Ascending aorta (tissue), 2 donors: ENCODE measurements around the gene NPAS1. TPM values are rescaled to one million over a fixed set of nuclear protein-coding genes. Genes with fewer than 3 reads are reported as not detected.
"Not testable (repeated sequence)": the region's sequence is repeated elsewhere in the genome, so short reads cannot be mapped to it uniquely, and the experiment has no call there.

Experiments used
- DNase-seq, 2 donors: peaks; one replicate each; pipeline ENCODE4 v3.0.0-alpha.2; 2019; ENCODE audit warnings: low spot score in 2 of 2
- H3K27ac ChIP-seq, 2 donors: fragments of 200-600 bp; sonication (generic); one replicate each; pipeline ENCODE4 v1.5.1; 2016 to 2017; ENCODE audit warnings: mild to moderate bottlenecking in 1 of 2
- H3K27me3 ChIP-seq: fragments of 200-600 bp; sonication (generic); one replicate; pipeline ENCODE4 v1.5.1; 2017
- H3K36me3 ChIP-seq, 2 donors: fragments of 200-600 bp; sonication (generic); one replicate each; pipeline ENCODE4 v1.5.1; 2016
- H3K4me1 ChIP-seq, 2 donors: fragments of 200-600 bp; sonication (generic); one replicate each; pipeline ENCODE4 v1.5.1; 2016 to 2017; ENCODE audit warnings: mild to moderate bottlenecking in 1 of 2
- H3K4me3 ChIP-seq, 2 donors: fragments of 200-600 bp; sonication (generic); one replicate each; pipeline ENCODE4 v1.5.1; 2016 to 2017; ENCODE audit warnings: mild to moderate bottlenecking in 1 of 2
- H3K9me3 ChIP-seq, 2 donors: fragments of 200-600 bp; sonication (generic); one replicate each; pipeline ENCODE4 v1.5.1; 2016
- CTCF ChIP-seq, 3 experiments: fragments of 200-600 bp in 2 of 3; fragments of 450-650 bp in 1 of 3; sonication (generic) in 2 of 3; IDR thresholded peaks; one replicate each; pipeline ENCODE4 v1.5.1; 2016 to 2019; ENCODE audit warnings: antibody characterized with exemption in 3 of 3, mild to moderate bottlenecking in 1 of 3, moderate library complexity in 1 of 3
- intact Hi-C: fragments of 100-400 bp; cut with DNase I; formaldehyde crosslinking; loops from one replicate; pipeline ENCODE4 v1.15.1; 2023
- total RNA-seq: library from RNA; depleted of rRNA; stranded (reverse); fragments of >200 nt; gene quantifications from one replicate; pipeline ENCODE4 v1.1.0, GENCODE V29; 2016

NPAS1 gene
- total RNA-seq, 1 donor from 2014 or later = not detected

GRCh38 chr19:47074621-47075020 is 55.0 kb downstream of the NPAS1 start:
- no peak for TF ChIP-seq CTCF (IDR thresholded peaks at IDR 0.05)
- peaks cover under 1 to 2% of the 10 kb centered on the region in 2 donors for H3K4me1 ChIP-seq
- H3K9me3 ChIP-seq = no peaks in the 10 kb centered on the region
- H3K27ac ChIP-seq = no peak overlapping the region
- peaks cover 49 to 87% of the 10 kb centered on the region in 2 donors for H3K36me3 ChIP-seq
- no peak overlapping the region for H3K4me3 ChIP-seq
- intact Hi-C loops = loop anchor here (10.0 kb wide), 1 partner anchor 60 kb away; the partner anchor contains the start of gene NPAS1
- H3K27me3 ChIP-seq = no peaks in the 10 kb centered on the region
- DNase-seq = no peak

GRCh38 chr19:47075179-47075810 is 55.7 kb downstream of the NPAS1 start:
- H3K36me3 ChIP-seq = peaks cover 50 to 84% of the 10 kb centered on the region in 2 donors
- H3K27me3 ChIP-seq = no peaks in the 10 kb centered on the region
- TF ChIP-seq CTCF (IDR thresholded peaks at IDR 0.05) = no peak
- no peak overlapping the region for H3K27ac ChIP-seq
- intact Hi-C loops = loop anchor here (10.0 kb wide), 1 partner anchor 60 kb away; the partner anchor contains the start of gene NPAS1
- no peak for DNase-seq
- H3K4me1 ChIP-seq = peaks cover 3% of the 10 kb centered on the region in 2 donors
- H3K9me3 ChIP-seq = no peaks in the 10 kb centered on the region
- H3K4me3 ChIP-seq = no peak overlapping the region

GRCh38 chr19:47075941-47076340 is 56.3 kb downstream of the NPAS1 start:
- no peaks in the 10 kb centered on the region for H3K27me3 ChIP-seq
- TF ChIP-seq CTCF (IDR thresholded peaks at IDR 0.05) = no peak
- H3K9me3 ChIP-seq = no peaks in the 10 kb centered on the region
- H3K4me1 ChIP-seq = peaks cover 3% of the 10 kb centered on the region in 2 donors
- intact Hi-C loops = loop anchor here (10.0 kb wide), 1 partner anchor 61 kb away; the partner anchor contains the start of gene NPAS1
- H3K36me3 ChIP-seq = peaks cover 54 to 84% of the 10 kb centered on the region in 2 donors
- H3K27ac ChIP-seq = no peak overlapping the region
- no peak overlapping the region for H3K4me3 ChIP-seq
- no peak for DNase-seq

GRCh38 chr19:47078351-47078750 is 58.7 kb downstream of the NPAS1 start:
- not testable (repeated sequence) for H3K9me3 ChIP-seq, H3K4me1 ChIP-seq, H3K27ac ChIP-seq, DNase-seq, H3K4me3 ChIP-seq, H3K27me3 ChIP-seq
- H3K36me3 ChIP-seq = peaks cover 53 to 84% of the 10 kb centered on the region in 2 donors
- intact Hi-C loops = loop anchor here (10.0 kb wide), 1 partner anchor 64 kb away; the partner anchor contains the start of gene NPAS1

GRCh38 chr19:47081095-47081494 is 61.5 kb downstream of the NPAS1 start:
- DNase-seq = no peak
- no peak for TF ChIP-seq CTCF (IDR thresholded peaks at IDR 0.05)
- Histone ChIP-seq H3K36me3 (peaks cover 69 to 87% of the 10 kb centered on the region in 2 donors), H3K4me3 (no peak overlapping the region), H3K4me1 (peaks cover 3% of the 10 kb centered on the region in 2 donors), H3K27me3 (no peaks in the 10 kb centered on the region), H3K9me3 (no peaks in the 10 kb centered on the region), H3K27ac (peak overlapping the region; percentile 15 to 79)
- intact Hi-C loops = loop anchor here (2.0 kb wide), 1 partner anchor 16 kb away; no protein-coding TSS in a partner anchor

- no peak for TF ChIP-seq CTCF (IDR thresholded peaks at IDR 0.05)
- no peaks in the 10 kb centered on the region for H3K9me3 ChIP-seq
- H3K27me3 ChIP-seq = no peaks in the 10 kb centered on the region
- no peak overlapping the region for H3K27ac ChIP-seq
- intact Hi-C loops = no loop called here
- H3K36me3 ChIP-seq = peaks cover 62 to 83% of the 10 kb centered on the region in 2 donors
- H3K4me3 ChIP-seq = no peak overlapping the region
- no peak for DNase-seq
- peaks cover 3% of the 10 kb centered on the region in 2 donors for H3K4me1 ChIP-seq
Measured at GRCh38 chr19:47082493-47082892, 62.9 kb downstream of the NPAS1 start.
